Loucy (cell line): ENCODE measurements around the gene MRPL52.

ENCODE experiments used
- EZH2phosphoT487 ChIP-seq: fragments of 200-600 bp; IDR thresholded peaks from 2 replicates; pipeline ENCODE4 v1.6.1; 2018; ENCODE audit warnings: antibody characterized with exemption, mild to moderate bottlenecking, moderate library complexity, borderline replicate concordance
- TF ChIP-seq, protein P1 (sequence below): fragments of 200-600 bp; sonication (generic); conservative IDR thresholded peaks from 2 replicates; pipeline ENCODE4 v1.5.1; 2014; ENCODE audit warnings: mild to moderate bottlenecking, antibody characterized with exemption, low read length

DNA sequence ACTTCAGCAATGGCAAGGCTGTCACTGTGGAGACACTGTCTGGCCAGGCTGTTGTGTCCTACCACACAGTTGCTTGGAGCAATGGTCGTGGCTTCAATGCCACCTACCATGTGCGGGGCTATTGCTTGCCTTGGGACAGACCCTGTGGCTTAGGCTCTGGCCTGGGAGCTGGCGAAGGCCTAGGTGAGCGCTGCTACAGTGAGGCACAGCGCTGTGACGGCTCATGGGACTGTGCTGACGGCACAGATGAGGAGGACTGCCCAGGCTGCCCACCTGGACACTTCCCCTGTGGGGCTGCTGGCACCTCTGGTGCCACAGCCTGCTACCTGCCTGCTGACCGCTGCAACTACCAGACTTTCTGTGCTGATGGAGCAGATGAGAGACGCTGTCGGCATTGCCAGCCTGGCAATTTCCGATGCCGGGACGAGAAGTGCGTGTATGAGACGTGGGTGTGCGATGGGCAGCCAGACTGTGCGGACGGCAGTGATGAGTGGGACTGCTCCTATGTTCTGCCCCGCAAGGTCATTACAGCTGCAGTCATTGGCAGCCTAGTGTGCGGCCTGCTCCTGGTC, 46.1 kb downstream of the MRPL52 start:
- TF ChIP-seq, protein P1, sequence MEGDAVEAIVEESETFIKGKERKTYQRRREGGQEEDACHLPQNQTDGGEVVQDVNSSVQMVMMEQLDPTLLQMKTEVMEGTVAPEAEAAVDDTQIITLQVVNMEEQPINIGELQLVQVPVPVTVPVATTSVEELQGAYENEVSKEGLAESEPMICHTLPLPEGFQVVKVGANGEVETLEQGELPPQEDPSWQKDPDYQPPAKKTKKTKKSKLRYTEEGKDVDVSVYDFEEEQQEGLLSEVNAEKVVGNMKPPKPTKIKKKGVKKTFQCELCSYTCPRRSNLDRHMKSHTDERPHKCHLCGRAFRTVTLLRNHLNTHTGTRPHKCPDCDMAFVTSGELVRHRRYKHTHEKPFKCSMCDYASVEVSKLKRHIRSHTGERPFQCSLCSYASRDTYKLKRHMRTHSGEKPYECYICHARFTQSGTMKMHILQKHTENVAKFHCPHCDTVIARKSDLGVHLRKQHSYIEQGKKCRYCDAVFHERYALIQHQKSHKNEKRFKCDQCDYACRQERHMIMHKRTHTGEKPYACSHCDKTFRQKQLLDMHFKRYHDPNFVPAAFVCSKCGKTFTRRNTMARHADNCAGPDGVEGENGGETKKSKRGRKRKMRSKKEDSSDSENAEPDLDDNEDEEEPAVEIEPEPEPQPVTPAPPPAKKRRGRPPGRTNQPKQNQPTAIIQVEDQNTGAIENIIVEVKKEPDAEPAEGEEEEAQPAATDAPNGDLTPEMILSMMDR, result no peak
- no peak for TF ChIP-seq EZH2phosphoT487
